Activated CD8-positive, alpha-beta memory T cell treated with anti-CD3 and anti-CD28 coated beads for 4 hours (primary cell): ENCODE results near the gene PGGHG.
"Not testable (repeated sequence)": the region's sequence is repeated elsewhere in the genome, so short reads cannot be mapped to it uniquely, and the experiment has no call there.

Experiments
- DNase-seq, 2 donors: peaks; one replicate each; pipeline ENCODE4 v3.0.0-alpha.2; 2020; ENCODE audit warnings: low read depth in 2 of 2

Gene PGGHG

GRCh38 chr11:297586-298405, 8.9 kb downstream of the PGGHG start:
- no peak for DNase-seq

- no peak for DNase-seq
Measured at GRCh38 chr11:298406-299065, 9.6 kb downstream of the PGGHG start.

DNA sequence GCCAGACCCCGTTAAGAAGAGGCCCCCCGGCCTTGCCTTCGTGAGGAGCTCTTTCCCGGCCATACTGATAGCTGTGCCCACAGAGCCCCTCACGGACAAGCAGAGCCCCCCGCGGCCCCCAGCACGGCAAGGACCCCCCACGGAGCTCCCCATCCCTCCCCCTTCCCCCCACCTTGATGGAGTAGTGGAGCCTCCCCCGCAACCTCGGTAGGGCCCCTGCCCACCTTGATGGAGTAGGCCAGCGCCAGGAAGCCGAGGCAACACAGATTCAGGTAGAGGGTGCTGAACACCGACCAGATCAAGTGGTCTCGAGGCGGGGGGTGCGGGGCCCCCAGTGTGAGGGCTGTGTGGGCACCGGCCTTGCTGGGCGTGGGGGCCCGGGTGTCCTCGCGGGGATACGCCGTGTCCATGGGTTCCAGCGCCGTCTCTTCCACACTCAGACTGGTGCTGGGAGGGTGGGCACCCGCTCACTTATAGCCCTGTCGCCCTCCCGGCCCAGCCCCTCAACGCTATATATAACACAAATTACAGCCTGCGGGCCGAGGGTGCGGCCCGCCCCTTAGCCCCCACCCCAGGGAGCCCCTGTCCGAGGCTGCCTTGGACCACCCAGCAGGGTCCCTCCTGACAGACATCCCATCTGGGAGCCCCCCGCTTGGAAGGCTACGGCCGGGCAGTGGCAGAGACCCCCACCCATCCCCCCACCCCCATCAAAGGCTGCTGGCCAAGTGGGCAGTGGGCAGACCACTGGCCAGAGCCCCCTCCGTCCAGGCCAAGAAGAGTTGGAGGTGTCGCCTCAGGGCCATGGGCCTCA, 10.4 kb downstream of the PGGHG start, which contains the start of gene IFITM5:
IFITM5 (minus strand) TSS at position 446 of the 811 bp plus-strand sequence; CDS start at position 410, 36 bp downstream.
- DNase-seq = no peak

DNA sequence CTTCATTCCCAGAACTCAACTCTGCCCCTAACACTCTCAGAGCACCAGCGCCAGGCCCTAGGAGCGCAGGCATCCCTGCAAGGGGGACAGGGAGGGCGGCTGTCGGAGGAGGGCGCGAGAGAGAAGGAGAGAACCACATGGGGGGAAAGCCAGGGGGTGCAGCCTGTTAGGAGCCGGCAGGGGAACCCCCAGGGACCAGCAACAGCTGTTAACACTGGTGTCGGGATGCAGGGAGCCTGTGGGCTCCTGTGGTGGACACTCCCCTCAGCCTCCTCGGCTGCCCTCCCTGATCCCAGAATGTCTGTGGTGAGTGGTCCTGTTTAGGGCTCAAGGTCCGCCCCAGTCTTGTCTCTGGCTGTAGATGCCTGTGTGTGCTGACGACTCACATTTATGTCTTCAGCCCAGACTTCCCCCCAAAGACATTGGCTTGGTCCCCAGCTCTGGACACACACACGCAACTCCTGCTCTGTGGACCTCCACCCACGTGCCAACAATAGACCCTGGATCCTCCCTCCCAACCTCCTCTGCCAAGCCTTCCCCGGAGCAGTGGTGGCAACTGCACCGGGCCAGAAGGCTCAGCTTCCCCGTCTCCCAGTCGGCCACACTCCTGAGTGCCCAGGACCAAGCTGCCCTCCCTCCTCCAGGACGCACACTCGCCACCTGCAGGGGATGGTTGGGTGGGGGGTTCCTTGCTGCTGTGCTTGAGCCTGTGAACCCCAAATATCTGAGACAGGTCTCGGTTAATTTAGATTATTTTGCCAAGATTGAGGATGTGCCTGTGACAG, 11.2 kb downstream of the PGGHG start:
- DNase-seq = no peak

DNA sequence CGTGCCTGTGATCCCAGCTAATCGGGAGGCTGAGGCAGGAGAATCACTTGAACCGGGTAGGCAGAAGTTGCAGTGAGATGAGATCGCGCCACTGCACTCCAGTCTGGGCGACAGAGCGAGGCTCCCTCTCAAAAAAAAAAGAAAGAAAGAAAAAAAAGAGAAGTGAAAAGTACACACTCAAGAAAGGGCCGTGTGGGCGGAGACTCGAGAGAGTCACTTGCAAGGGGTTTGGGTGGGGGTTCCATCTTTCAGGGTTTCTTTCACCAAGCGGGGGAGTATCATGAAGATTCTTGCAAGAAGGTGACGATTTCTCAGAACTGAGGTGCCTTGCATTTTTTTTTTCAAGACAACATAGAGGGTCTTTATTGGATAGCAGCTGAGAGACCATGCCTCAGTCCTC, 14.4 kb downstream of the PGGHG start:
- no peak for DNase-seq

- no peak for DNase-seq
Measured at GRCh38 chr11:304061-304506, 15.2 kb downstream of the PGGHG start.

DNA sequence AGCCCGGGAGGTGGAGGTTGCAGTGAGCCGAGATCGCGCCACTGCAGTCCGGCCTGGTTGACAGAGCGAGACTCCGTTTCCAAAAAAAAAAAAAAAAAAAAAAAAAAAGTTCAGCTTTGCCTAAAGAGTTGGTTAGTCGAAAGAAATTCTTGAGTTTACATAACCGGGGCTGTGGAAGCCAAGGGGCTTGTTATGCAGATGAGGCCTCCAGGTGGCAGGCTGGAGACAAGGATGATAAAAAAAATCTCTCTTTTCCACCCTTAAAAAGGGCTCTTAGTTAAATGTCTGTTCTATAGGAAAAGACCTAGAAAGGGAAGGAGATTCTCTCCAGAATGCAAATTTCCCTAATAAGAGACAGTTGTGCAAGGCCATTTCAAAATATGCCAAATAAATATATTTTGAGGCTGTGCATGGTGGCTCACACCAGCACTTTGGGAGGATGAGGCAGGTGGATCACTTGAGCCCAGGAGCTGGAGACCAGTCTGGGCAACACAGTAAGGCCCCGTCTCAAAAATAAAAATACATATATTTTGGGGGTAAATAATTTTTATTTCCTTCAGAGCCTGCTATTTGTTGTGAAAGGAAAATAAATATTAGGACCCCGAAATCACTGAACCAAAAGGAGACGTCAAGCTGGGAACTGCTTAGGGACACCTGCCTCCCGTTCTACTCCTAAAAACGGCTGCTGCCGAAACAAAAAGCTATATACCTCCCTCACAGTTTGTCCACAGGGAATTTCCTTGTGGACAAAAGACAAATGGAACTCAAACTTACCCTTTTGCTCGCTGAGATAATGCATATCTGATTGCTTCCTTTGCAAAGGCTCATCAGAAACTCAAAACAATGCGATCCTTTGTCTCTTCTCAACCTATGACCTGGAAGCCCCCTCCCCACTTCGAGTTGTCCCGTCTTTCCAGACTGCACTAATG, 16.3 kb downstream of the PGGHG start:
- DNase-seq = no peak

- no peak for DNase-seq
Measured at GRCh38 chr11:305844-306211, 16.9 kb downstream of the PGGHG start.

DNA sequence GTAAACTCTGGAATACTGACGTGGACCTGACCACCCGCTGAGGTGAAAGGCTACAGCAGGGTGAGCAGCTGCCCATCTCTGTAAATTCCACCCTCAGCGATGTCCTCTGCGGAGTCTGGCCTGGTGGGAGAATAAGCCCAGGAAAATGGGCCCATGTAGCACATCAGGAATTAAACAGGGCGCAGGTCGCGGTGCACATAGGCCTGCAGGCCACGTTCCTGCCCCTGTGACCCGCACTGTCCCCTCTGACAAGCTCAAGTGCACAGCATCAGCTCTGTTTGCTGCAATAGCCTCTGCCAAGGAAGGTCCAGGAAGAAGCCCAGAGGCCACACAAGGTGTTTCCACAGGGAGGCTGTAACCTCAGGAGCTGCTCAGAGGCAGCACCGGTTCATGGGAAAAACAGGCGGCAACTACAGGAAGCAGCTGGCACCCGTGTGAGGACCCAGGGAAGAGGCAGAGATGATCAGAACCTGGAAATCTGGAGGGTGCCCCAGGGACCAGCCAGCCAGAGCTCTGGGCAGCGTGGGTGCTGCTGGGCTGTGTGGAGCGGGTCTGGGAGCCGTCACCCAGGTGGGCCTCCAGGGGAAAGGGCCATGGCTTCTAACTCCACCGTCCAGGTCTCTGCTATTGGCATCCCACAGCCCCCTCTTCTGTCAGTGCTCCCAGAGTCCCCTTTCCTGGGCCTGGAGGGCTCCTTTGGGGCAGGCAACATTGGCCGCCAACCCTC, 17.9 kb downstream of the PGGHG start:
- DNase-seq = no peak

DNA sequence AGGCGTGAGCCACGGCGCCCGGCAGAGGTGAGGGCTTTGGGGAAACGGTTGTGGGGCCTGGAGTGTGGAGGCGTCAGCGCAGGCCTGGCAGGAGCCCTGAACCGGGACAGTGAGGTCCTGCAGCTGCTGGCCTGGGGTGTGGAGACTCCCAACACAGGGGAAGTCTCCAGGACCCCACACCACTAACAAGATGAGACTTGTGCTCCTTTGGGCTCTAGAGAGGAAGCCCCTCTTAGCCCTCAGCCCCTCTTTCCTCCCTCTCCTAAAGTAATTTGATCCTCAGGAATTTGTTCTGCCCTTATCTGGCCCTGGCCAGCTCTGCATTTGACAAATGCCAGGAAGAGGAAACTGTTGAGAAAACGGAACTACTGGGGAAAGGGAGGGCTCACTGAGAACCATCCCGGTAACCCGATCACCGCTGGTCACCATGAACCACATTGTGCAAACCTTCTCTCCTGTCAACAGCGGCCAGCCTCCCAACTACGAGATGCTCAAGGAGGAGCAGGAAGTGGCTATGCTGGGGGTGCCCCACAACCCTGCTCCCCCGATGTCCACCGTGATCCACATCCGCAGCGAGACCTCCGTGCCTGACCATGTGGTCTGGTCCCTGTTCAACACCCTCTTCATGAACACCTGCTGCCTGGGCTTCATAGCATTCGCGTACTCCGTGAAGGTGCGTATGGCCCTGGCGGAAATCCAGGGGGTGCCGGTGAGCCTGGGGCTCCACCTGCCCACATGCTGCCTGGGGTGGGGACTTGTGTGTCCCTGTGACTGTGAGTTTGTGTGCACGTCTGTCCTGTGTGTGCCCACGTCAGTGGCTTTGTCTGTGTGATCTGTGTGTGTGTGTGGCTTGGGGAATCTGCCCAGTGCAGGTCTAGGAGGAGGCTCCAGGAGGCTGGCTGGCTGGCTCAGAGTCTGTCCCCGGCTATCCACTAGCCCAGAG, 19.1 kb downstream of the PGGHG start, which contains the start of gene IFITM2:
IFITM2 (plus strand) TSS at position 51 of the 943 bp plus-strand sequence; CDS start at position 428, 377 bp downstream.
- DNase-seq = not testable (repeated sequence)

DNA sequence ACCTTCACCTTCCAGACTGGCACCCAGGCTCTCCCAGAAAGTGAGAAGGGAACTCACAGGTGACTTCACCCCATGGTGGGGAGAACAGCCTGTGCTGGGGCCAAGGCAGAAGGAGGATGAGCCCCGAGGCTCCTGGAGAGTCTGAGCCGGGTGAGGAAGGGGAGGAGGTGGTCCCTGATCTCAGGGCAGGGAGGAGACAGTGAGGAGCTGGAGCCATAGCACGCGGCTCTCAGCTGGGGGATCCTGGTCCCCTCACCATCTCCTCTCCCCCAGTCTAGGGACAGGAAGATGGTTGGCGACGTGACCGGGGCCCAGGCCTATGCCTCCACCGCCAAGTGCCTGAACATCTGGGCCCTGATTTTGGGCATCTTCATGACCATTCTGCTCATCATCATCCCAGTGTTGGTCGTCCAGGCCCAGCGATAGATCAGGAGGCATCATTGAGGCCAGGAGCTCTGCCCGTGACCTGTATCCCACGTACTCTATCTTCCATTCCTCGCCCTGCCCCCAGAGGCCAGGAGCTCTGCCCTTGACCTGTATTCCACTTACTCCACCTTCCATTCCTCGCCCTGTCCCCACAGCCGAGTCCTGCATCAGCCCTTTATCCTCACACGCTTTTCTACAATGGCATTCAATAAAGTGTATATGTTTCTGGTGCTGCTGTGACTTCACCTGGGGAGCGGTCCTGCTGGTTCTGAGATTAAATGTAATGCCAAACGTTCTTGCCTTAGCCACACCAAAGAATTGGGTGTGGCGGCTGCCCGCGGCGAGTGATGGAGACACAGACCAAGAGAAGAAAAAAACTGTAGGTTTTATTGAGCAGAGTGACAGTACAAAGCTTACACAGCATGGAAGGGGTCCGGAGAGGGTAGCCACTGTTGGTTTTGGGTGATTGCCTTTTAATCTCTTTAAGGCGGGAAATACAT, 20.1 kb downstream of the PGGHG start:
- DNase-seq = not testable (repeated sequence)

DNA sequence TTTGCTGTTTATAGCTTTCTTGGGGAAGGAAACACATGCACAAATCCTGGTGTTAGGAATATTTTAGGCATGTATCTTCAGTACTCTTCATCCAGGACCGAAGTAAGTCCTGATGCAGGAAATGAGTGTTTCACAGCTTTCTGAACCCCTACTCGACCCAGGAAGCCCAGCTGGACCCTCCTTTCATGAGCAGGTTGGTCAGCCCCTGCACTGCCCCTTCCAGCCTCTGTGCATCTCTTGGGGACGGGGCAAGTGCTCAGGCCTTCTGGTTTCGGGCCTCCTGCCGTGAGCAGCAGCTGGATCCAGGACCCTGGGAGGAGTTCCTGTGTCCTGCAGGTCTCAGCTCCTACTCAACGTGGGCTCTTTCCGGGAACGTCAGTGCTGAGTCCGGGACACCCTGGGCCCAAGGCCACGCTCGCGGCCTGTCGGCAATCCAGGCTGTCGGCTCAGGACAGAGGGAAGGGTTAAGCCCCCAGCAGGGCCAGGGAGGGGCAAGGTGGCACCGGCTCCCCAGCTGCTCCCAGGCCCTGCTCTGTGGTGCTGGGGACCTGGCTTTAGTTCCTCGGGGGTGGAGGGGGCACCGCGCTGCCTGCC, 21.1 kb downstream of the PGGHG start:
- not testable (repeated sequence) for DNase-seq

DNA sequence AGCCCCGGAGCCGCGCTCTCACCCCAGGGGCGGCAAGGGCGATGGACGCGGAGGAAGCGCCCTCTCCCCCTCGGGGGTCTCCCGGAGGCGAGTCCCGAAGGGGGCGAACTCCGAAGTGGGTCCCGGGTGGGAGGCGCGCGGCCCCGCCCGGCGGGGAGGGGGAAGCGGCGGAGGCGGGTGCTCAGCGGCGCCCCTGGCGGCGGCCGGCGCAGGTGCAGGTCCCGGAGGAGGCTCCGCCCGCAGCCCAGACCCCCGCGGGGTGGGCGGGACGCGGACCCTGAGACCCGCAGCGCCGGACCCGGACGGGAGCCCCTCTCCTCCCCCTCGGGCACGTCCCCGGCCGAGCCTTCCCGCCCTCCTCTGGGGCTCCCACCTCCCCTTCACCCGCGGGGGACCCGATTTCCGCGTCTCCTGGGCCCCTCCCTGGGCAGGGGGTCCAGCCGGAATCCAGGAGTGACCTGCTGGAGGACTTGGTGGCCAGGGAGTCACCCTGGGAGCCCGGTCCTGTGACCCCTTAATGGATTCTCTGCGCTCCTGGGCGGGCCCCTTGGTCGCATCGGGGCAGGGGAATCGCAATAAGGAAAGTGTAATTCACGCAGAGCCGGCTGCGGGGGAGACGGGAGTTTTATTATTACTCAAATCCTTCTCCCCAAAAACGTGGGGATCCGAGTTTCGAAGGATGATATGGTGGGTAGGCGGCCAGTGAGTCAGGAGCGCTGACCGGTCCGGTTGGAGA, 22.3 kb downstream of the PGGHG start:
- DNase-seq = not testable (repeated sequence)

GRCh38 chr11:312092-312816, 23.3 kb downstream of the PGGHG start:
- no peak for DNase-seq

- no peak for DNase-seq
Measured at GRCh38 chr11:313304-313786, 24.4 kb downstream of the PGGHG start.
